NOMO-1 (cell line): ENCODE measurements around the gene BAIAP3.
"Not testable (repeated sequence)": the region's sequence is repeated elsewhere in the genome, so short reads cannot be mapped to it uniquely, and the experiment has no call there.

ENCODE experiments used
- DNase-seq, 2 experiments: peaks; one replicate each; lab custom pipeline; 2025; ENCODE audit not compliant: unreplicated experiment in 2 of 2; lab: John Stamatoyannopoulos, UW

Gene BAIAP3

DNA sequence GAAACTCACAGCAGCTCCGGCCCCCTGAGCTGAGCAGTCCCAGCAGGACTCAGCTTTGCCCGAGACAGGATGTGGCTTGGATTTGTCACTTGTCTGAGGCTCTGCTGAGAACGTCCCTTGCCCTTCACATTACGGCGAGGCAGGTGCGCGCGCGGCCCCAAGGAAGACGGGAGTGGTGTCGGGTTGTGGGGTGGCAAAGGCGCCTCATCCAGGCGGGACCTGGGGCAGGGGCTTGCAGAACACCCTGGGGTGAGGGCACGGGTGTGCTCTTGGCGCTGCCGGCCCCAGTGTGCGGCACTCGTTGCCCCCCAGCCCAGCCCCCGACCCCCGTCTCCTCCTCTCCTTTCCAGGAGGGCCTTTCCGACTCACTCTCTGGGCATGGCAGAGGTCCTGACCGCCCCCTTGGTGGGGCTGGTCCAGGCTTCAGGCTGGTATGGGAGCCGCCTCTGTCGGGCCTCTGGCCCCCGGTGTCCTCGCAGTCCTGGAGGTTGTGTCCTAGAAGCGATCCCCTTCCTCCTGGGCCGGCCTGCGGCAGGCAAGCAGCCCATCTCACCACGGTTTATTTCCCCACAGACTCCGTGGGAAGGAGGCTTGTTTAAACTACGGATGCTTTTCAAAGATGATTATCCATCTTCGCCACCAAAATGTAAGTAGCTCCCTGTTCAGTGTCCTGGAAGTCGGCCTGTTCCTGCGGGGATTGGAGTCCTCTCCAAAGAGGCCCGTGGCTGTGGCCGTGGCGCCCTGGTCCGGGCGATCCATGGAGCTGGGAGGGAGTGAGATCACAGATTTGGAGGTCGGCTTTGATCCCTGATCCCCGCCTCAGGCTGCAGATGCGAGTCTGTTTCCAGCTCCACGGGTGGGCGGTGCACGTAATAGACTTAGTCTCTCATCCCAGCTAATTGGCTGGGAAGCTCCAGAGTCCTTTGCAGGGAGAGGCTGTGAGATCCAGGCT, 18.1 kb upstream of the BAIAP3 start:
- DNase-seq = no peak

DNA sequence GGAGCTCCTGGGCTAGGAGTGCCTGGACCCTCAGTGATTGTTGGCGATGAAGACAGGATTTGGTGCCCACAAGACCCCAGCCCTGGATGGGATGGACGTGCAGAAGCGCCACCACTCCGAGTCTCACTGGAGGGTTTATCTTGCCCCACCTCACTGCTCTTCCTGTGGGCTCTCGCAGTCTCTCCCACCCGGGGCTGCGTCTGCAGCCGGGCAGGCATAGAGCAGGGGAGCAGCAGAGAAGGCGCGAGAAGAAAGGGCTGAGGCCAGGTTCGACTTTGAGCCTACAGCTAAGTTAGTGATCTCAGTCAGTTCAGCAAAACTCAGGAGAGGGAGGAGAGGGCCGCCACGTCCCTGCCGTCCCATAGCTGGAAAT, 17.4 kb upstream of the BAIAP3 start:
- no peak for DNase-seq

DNA sequence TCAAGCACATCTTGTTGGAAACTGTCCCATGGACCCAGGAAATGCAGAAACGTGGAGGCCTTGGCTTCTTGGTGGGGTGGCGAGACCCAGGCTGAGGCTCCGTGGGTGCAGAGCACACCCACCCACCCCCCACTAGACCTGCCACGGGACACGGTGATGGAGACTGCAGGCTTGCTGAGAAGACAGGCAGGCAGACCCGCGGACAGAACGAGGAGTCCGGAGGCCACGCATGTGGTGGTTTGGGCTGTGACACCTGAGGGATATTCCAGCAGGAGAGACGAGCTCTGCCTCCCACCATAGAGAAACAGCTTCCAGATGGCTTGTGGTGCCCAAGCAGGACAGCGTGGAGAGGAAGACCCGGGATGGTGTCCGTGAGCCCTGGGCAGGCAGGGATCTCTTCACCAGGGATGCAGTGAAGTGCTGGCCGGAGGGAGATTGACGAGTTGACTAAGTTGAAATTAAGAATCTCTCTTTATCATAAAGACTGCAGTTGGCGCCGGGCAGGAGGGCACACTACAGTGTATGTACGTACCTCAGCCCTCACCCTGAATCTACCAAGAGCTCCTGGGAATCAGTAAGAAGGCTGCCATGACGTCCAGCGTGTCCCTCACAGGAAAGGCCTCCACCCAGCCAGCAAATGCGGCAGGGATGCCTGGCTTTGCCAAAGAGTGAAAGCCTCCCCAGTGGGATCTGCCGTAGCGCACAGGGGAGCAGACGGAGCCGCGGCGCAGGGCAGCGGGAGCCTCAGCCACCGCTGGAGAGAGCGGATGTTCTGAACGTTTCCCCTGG, 15.8 kb upstream of the BAIAP3 start:
- DNase-seq = no peak

DNA sequence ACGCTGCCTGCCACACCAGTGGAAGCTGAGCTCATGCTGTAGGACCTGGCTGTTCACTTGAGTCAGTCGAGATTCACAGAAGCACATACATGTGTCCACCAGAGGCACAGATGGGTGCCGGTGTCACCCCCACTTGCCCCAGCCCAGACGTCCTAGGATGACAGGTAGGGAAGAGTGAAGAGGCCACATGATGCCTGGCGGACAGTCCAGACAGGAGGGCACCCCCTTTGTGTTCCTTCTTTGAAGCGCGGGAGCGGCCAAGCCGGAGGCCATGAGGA, 15.2 kb upstream of the BAIAP3 start:
- DNase-seq = no peak

DNA sequence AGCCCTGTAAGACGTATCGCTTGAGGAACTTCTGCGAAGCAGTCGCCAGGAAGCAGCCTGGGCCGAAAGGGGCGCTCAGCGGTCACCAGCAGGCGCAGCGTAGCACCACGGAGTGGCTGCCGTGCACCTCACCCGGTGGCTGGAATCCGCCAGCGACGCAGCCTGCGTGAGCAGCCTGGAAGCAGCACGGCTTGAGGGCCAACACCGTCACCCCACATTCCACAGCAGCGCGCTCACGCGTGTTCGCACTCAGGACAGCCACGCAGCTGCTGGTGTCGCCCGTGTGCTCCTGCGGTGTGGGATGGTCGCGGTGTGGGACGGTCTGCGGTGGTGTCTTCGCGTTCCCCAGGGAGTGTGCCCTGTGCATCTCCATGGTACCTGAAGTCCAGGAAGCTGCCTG, 14.4 kb upstream of the BAIAP3 start:
- DNase-seq = no peak

DNA sequence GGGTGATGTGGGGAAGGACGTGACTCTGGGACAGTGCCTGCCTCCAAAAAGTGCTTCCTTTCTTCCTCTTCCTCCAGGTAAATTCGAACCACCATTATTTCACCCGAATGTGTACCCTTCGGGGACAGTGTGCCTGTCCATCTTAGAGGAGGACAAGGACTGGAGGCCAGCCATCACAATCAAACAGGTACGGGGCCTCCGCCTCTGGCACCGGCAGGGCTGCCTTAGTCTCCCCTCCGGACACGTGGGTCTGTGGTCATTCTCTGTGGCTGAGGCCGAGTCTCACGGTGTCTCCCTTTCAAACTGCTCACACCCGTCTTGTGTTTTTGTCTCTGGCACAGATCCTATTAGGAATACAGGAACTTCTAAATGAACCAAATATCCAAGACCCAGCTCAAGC, 13.3 kb upstream of the BAIAP3 start:
- no peak for DNase-seq

DNA sequence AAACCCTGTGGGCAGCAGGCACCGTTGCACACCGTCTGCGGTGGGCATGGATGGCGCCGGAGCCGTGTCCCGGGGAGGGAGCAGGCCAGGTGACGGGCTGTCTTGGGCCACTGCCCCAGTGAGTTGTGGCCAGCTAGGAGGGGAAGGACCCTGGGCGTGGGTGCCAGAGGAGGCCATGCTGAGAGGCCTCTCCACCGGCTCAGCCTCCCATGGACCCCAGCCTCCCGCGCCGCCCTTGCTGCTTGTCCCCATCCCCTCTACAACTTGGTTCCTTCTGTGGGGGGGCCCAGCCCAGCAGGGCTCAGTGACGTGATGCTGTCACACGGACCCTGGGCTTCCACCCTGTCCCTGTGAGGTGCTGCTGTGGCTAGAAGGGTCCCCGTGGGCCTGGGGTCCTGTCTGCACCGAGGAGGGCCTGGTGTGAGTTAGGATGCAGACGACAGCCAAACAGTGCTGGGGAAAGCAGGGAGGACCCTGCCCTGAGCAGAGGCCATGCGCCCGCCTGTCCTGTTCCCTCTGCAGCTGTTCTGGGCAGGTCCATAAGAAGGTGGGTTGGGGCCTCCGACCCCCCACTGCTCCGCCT, 12.7 kb upstream of the BAIAP3 start:
- no peak for DNase-seq

DNA sequence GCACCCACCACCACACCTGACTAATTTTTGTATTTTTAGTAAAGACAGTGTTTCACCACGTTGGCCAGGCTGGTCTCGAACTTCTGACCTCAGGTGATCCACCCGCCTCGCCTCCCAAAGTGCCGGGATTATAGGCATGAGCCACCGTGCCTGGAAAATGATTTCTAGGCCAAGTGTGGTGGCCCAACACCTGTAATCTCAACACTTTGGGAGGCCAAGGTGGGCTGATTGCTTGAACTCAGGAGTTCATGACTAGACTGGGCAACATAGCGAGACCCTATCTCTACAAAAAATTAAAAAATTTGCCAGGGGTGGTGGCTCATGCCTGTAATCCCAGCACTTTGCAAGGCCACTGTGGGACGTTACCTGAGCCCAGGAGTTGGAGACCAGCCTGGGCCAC, 11.0 kb upstream of the BAIAP3 start:
- DNase-seq = no peak

DNA sequence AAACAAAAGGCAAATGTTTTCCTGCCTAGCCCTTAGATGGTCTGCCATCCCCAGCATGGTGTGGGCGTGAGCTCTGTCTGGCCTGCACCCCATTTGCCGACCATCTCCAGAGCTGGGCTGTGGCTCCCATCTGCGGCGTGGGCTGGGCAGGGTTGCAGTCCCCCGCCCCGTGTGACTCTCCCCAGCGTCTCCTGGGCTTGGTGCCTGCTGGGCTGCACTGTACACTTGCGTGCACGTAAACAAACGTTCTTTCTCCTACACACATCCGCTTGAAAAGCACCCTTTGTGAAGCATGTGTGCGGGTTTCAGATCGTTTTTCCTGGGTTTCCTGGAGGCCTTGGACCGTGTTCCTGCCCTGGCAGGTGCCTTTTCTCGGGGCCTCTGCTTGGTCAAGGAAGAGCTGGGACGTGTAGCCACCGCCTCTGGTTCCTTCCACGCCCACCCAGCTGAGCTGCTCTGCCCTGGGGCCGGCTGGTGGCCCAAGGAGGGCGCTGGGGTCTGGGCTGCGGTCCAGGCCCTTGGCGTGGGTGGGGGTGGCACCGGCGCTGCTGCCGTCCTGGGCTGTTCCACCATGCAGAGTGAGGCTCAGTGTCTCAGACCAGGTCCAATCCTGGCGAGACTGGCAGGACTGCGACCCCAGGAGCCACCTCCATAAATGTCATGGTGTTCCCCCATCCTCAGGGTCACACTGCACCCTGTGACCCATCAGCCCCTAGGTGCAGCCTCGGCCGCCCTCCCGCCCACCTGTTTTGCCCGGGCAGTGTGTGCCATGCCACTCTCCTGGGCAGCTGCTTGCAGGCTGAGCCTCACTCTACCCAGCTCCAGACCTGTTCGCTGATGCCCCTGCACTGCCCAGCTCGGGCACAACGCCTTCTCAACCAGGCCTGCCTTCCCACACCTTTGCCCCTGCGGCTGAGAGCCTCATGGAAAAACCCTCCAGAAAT, 9.9 kb upstream of the BAIAP3 start:
- no peak for DNase-seq

DNA sequence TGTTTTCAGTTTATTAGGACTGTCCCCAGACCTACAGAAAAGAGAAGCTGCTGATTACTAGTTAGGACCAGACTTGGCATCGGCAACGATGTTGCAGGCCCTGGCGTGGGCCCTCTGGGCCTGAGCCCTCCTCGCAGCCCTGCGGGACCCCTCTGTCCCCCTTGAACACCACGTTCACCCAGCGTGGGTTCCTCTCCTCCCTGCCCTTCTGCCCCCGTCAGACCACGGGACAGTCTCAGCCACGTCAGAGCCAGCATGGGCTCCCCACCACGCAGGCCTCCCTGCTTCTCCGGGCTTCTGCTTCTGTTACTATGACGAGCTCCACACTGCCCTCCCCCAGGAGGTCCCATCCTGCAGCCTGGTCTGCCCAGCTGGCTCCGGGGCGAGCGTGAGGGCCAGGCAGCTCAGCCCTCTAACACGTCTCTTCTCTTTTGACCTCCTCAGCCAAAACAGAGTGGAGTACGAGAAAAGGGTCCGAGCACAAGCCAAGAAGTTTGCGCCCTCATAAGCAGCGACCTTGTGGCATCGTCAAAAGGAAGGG, 9.1 kb upstream of the BAIAP3 start:
- no peak for DNase-seq

DNA sequence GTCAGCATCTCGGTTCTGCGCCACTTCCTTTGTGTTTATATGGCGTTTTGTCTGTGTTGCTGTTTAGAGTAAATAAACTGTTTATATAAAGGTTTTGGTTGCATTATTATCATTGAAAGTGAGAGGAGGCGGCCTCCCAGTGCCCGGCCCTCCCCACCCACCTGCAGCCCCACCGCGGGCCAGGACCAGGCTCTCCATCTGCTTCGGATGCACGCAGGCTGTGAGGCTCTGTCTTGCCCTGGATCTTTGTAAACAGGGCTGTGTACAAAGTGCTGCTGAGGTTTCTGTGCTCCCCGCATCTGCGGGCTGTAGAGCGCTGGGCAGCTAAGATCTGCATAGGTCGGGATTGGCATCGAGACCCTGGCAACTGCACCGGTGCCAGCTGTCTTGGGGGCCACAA, 8.2 kb upstream of the BAIAP3 start:
- DNase-seq = no peak

DNA sequence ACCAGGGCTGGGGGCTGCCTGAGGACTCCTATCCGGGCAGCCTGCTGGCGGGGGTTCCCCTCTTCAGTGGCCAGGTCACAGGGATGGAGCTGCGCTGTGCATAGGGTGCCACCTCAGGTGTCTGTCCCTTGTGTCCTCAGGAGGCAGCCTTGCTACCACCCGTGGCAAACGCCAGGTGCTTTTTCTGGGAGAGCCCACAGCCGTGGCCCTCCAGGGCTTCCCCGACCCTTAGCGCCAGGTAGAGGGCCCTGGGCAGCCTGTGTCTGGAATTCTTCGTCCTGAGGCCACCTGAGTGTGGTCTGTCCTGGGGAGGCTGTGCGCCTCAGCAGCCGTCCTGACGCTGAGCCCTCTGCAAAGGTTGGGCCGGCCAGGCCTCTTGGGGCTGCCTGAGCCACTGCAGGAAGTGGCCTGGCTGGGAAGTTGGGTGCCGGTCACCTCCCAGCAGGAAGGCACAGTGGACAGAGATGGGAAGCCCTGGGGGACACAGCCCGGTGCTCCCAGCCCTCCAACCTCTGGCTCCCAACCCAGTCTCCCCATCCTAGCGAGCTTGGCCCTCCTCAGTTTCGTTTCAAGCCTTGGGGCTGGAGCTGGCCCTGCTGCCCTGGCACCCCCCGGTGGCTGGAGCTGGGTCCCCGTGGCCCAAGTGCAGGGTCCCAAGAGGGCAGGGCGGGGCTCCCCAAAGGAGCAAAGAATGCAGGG, 7.6 kb upstream of the BAIAP3 start:
- DNase-seq = no peak

DNA sequence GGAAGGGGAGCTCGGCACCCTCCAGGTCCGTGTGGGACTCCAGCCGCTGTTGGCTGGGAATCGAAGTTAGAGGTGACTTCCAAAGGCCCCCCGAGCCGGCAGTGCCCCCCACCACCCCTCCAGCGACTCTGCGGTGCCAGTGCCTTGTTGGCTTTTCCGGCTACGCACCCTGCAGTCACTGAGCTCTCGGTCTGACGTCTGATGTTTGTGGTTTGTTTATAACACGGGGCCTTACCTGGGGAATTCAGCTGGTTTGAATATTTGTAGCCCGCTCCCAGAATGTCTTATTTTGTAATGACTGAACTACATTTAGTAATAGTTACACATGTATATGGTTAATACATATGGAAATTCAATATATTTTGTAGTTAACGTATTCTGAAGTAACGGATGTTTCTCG, 7.1 kb upstream of the BAIAP3 start:
- DNase-seq = no peak

DNA sequence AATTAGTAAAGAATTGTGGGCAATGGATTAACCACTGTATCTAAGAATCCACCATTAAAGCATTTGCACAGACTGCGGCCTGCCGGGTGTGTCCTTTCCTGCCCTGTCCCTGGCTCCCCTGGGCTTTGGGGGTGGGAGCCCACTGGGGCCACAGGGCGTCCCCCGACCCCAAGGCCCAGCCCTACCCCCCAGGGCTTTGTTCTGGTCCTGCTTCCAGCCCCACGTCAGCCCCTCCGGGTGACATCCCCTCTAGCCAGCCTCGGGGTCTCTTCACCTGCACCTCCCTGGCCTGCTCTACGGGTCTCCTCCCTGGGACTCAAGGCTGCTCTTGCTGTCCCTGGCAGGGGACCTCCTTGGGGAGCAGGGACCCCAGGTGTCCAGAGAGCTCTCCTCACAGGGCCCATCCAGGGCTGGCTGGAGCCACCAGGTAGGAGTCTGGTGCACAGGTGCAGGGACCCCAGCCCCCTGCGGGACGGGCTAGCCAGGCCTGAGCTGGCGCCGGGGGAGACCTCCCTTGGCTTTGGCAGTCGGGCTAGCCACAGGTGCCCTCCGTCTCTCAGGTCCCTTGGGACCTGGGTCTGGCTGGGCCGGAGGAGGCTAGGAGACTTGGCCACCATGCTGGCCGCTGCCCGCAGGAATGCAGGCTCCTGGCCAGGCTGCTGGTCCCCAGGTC, 6.4 kb upstream of the BAIAP3 start:
- DNase-seq = no peak

DNA sequence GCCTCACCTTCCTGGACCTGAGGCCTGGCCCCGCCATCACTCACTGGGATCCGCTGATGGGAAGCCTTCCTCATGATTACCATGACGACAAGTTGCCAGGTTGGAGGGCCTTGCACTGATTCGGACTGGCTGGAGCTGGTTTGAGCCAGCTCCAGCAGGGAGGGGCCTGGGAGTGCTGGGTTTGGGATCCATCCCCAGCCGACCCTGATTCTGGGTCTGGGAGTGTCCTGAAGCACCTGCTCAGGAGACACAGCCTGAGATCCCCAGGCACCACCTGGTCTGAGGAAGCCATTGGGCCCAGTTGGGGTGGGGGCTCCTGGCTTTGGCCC, 5.9 kb upstream of the BAIAP3 start:
- no peak for DNase-seq

DNA sequence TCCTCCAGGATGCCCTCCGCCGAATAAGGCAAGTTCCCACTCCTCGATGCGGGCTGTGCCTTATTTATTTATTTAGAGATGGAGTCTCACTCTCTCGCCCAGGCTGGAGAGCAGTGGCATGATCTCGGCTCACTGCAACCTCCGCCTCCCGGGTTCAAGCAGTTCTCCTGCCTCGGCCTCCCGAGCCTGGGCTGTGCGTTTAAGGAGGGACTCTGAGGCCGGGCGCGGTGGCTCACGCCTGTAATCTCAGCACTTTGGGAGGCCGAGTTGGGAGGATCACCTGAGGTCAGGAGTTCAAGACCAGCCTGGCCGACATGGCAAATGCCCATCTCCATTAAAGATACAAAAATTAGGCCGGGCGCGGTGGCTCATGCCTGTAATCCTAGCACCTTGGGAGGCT, 5.3 kb upstream of the BAIAP3 start:
- not testable (repeated sequence) for DNase-seq

DNA sequence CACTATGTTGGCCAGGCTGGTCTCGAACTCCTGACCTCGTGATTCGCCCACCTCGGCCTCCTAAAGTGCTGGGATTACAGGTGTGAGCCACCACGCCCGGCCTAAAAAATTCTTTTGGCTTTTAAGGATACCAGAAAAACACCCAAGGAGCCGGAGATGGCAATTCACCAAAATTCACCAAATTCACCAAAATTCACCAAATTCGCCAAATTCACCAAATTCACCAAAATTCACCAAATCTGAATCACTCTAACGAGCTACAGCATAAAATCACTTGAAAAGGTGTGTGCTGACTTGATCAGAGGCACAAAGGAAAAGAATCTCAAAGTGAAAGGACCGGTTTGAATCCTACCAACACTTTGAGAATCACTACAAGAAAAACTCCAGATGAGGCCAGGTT, 4.5 kb upstream of the BAIAP3 start:
- not testable (repeated sequence) for DNase-seq

DNA sequence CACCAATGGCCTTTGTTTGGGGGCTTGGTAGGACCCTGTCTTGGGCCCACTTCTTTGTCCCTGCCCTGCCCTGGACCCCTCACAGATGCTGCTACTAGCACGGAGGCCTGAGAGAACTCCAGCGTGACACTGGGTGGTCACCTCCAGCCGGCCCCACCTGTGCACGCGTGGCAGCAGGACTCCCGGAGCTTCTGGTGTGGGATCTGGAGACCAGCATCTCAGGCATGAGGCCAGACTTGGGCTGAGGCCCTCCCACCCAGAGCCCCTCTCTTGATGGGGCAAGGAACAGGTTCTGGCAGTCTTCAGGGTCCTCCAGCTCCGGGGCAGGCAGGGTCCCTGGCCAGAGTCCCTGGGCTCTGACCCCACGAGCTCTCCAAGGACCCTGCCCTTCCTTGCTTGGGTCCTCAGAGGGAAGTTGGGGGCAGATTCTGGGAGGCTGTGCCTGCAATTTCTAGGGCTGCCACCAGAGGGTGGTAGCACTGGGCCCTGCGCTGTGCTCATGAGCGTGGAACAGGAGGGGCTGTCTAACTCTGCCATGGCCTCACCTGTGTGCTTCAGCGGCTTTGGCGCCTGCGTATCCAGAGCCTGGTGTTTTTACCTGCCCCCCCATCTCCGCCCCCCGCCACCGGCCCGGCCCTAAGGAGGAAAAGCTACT, 3.1 kb upstream of the BAIAP3 start:
- no peak for DNase-seq
